H9 (cell line): ENCODE results near the gene PGBD5. TPM values are rescaled to one million over a fixed set of nuclear protein-coding genes. Genes with fewer than 3 reads are reported as not detected.

ENCODE experiments used
- DNase-seq: peaks from one replicate; pipeline ENCODE4 v3.0.0-alpha.2; 2017
- H2AFZ ChIP-seq: one replicate; pipeline ENCODE4 v1.6.1; 2013; ENCODE audit warnings: mild to moderate bottlenecking, low read length, control low read depth, moderate library complexity
- H2AK5ac ChIP-seq: 2 replicates; pipeline ENCODE4 v1.6.1; 2013; ENCODE audit warnings: low read length, control low read depth, mixed read lengths; ENCODE audit not compliant: insufficient read length
- H2BK120ac ChIP-seq: one replicate; pipeline ENCODE4 v1.6.1; 2013; ENCODE audit warnings: low read depth, mild to moderate bottlenecking, low read length, control low read depth, inconsistent platforms; ENCODE audit not compliant: poor library complexity, severe bottlenecking
- H2BK12ac ChIP-seq: 2 replicates; pipeline ENCODE4 v1.6.1; 2013; ENCODE audit warnings: low read length, control low read depth, mixed read lengths, low read depth; ENCODE audit not compliant: insufficient read length
- H2BK15ac ChIP-seq: 2 replicates; pipeline ENCODE4 v1.6.1; 2013; ENCODE audit warnings: low read depth, low read length, control low read depth
- H2BK20ac ChIP-seq: one replicate; pipeline ENCODE4 v1.6.1; 2013; ENCODE audit warnings: low read depth, mild to moderate bottlenecking, low read length, control low read depth, inconsistent platforms; ENCODE audit not compliant: poor library complexity, severe bottlenecking
- H2BK5ac ChIP-seq: 2 replicates; pipeline ENCODE4 v1.6.1; 2013; ENCODE audit warnings: low read length, control low read depth, mixed read lengths; ENCODE audit not compliant: insufficient read length
- H3K14ac ChIP-seq: 2 replicates; pipeline ENCODE4 v1.6.1; 2013; ENCODE audit warnings: low read length, control low read depth; ENCODE audit not compliant: insufficient read depth
- H3K18ac ChIP-seq: 2 replicates; pipeline ENCODE4 v1.6.1; 2013; ENCODE audit warnings: low read depth, mild to moderate bottlenecking, mixed read lengths, low read length, control low read depth; ENCODE audit not compliant: insufficient read length
- H3K23ac ChIP-seq: 2 replicates; pipeline ENCODE4 v1.6.1; 2013; ENCODE audit warnings: low read length, control low read depth, mixed read lengths, low read depth; ENCODE audit not compliant: insufficient read length
- H3K23me2 ChIP-seq: 2 replicates; pipeline ENCODE4 v1.6.1; 2013; ENCODE audit warnings: low read depth, mild to moderate bottlenecking, mixed read lengths, low read length, control low read depth; ENCODE audit not compliant: insufficient read length, poor library complexity, severe bottlenecking
- H3K27ac ChIP-seq: 2 replicates; pipeline ENCODE4 v1.5.1; 2013; ENCODE audit warnings: low read length, control low read depth, mixed read lengths, low read depth; ENCODE audit not compliant: insufficient read length
- H3K27me3 ChIP-seq: 2 replicates; pipeline ENCODE4 v1.6.1; 2013; ENCODE audit warnings: low read length, control low read depth, inconsistent platforms; ENCODE audit not compliant: insufficient read depth
- H3K4ac ChIP-seq: 2 replicates; pipeline ENCODE4 v1.6.1; 2013; ENCODE audit warnings: low read depth, mild to moderate bottlenecking, control low read depth, inconsistent platforms, low read length, moderate library complexity
- H3K4me1 ChIP-seq: 2 replicates; pipeline ENCODE4 v1.6.1; 2013; ENCODE audit warnings: low read length, control low read depth, inconsistent platforms; ENCODE audit not compliant: insufficient read depth
- H3K4me2 ChIP-seq: 2 replicates; pipeline ENCODE4 v1.6.1; 2013; ENCODE audit warnings: low read length, control low read depth, mixed read lengths; ENCODE audit not compliant: insufficient read length, insufficient read depth
- H3K56ac ChIP-seq: 2 replicates; pipeline ENCODE4 v1.6.1; 2013; ENCODE audit warnings: low read depth, mild to moderate bottlenecking, mixed read lengths, low read length, control low read depth; ENCODE audit not compliant: insufficient read length
- H3K79me1 ChIP-seq: 2 replicates; pipeline ENCODE4 v1.6.1; 2013; ENCODE audit warnings: low read depth, mild to moderate bottlenecking, moderate library complexity, low read length, control low read depth, inconsistent platforms; ENCODE audit not compliant: insufficient read depth, poor library complexity, severe bottlenecking
- H3K79me2 ChIP-seq: 2 replicates; pipeline ENCODE4 v1.6.1; 2013; ENCODE audit warnings: low read length, control low read depth, inconsistent platforms; ENCODE audit not compliant: insufficient read depth
- H3K9ac ChIP-seq: 2 replicates; pipeline ENCODE4 v1.6.1; 2013; ENCODE audit warnings: low read length, control low read depth, mixed read lengths; ENCODE audit not compliant: insufficient read length; ENCODE audit errors: extremely low read depth
- H3K9me3 ChIP-seq: one replicate; pipeline ENCODE4 v1.6.1; 2013; ENCODE audit warnings: low read depth, low read length, inconsistent platforms; ENCODE audit not compliant: control insufficient read depth
- H3T11ph ChIP-seq: one replicate; pipeline ENCODE4 v1.6.1; 2013; ENCODE audit warnings: mild to moderate bottlenecking, low read length, control low read depth, inconsistent platforms
- H4K20me1 ChIP-seq: one replicate; pipeline ENCODE4 v1.6.1; 2013; ENCODE audit not compliant: control insufficient read depth, insufficient read length, insufficient read depth
- H4K5ac ChIP-seq: 2 replicates; pipeline ENCODE4 v1.6.1; 2013; ENCODE audit warnings: low read depth, mild to moderate bottlenecking, mixed read lengths, low read length, control low read depth; ENCODE audit not compliant: insufficient read length
- H4K8ac ChIP-seq: replicated peaks from 2 replicates; pipeline ENCODE4 v1.6.1; 2013; ENCODE audit warnings: low read length, control low read depth, mixed read lengths, low read depth; ENCODE audit not compliant: insufficient read length
- H4K91ac ChIP-seq: 2 replicates; pipeline ENCODE4 v1.6.1; 2013; ENCODE audit warnings: low read depth, mild to moderate bottlenecking, moderate library complexity, mixed read lengths, low read length, control low read depth; ENCODE audit not compliant: insufficient read length
- H3K27ac Mint-ChIP-seq, 3 experiments: 2 replicates in 2 of 3; 3 replicates in 1 of 3; pipeline ENCODE4 v1.8.0; 2020 to 2021; ENCODE audit warnings: mixed read lengths in 3 of 3, mild to moderate bottlenecking in 1 of 3, moderate library complexity in 1 of 3
- H3K27me3 Mint-ChIP-seq: 2 replicates; pipeline ENCODE4 v1.8.0; 2021; ENCODE audit warnings: low read depth, mild to moderate bottlenecking, moderate library complexity, mixed read lengths
- H3K36me3 Mint-ChIP-seq, 3 experiments: 2 replicates in 2 of 3; 3 replicates in 1 of 3; pipeline ENCODE4 v1.8.0; 2020 to 2021; ENCODE audit warnings: low read depth in 3 of 3, mixed read lengths in 3 of 3; ENCODE audit not compliant: insufficient read depth in 1 of 3
- H3K4me1 Mint-ChIP-seq, 2 experiments: 2 replicates each; pipeline ENCODE4 v1.8.0; 2020; ENCODE audit warnings: mixed read lengths in 2 of 2
- H3K4me3 Mint-ChIP-seq, 2 experiments: 2 replicates in 1 of 2; 3 replicates in 1 of 2; pipeline ENCODE4 v1.8.0; 2020 to 2021; ENCODE audit warnings: mild to moderate bottlenecking in 2 of 2, mixed read lengths in 2 of 2, moderate library complexity in 1 of 2
- H3K9me3 Mint-ChIP-seq, 2 experiments: 2 replicates in 1 of 2; 3 replicates in 1 of 2; pipeline ENCODE4 v1.8.0; 2020; ENCODE audit warnings: mild to moderate bottlenecking in 2 of 2, mixed read lengths in 2 of 2, moderate library complexity in 1 of 2
- WGBS: extraction: QIAGEN DNeasy Blood & Tissue Kit; methylation state at CpG from one replicate; pipeline ENCODE4 v1.1.7; 2013; ENCODE audit warnings: missing lambda C conversion rate, low lambda C conversion rate, mixed read lengths; ENCODE audit not compliant: insufficient read length; ENCODE audit errors: extremely low coverage; 5-methylcytosine and 5-hydroxymethylcytosine counted together
- total RNA-seq: library from RNA; stranded (reverse); gene quantifications from 2 replicates; pipeline ENCODE4 v1.2.1, GENCODE V29; 2021
- TF ChIP-seq, protein P1 (sequence below): fragments of 200-600 bp; sonication (generic); conservative IDR thresholded peaks from 3 replicates; pipeline ENCODE4 v1.8.0; 2021; ENCODE audit warnings: antibody characterized with exemption, mild to moderate bottlenecking

PGBD5 gene
- total RNA-seq, 1 experiment from 2014 or later, result 19.1 TPM

DNA sequence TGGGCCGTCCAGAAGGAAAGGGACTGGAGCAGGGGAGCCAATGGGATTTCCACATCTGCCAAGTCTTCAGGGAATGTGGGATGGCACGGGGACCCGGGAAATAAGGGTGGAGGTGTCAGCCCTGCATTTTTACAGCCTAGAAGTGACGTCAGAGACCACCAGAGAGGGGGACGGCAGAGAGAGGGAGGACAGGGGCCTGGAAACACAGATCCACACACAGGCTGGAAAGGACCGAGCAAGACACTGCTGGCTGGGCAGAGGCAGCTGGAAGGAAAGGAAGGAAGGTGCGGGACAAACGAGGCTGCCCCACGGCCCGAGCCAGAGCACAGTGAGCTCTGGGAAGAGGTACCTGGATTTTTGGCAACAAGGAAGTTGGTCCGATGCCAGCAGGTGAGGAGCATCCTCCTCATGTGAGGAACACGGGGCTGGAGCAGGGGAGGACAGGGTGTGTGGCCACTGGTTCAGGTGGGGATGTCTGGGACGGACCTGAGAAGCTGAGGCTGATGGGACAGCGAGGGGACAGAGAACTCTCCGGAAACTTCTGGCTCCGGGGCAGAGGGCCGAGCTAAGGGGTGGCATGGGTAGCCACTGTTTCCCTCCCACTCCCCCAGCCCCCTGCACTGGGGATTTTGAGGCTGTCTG lies 138.3 kb downstream of the PGBD5 start:
- peak overlapping the region in 2 of 3 experiments; percentile 20 to 48; a peak in 2 of 7 replicates for H3K27ac Mint-ChIP-seq
- H3K4me3 Mint-ChIP-seq, result no peak overlapping the region

More for the DNA sequence above, 138.3 kb downstream of the PGBD5 start:
- no peaks in the 10 kb centered on the region for H3K27me3 ChIP-seq
- Mint-ChIP-seq H3K4me1 (peaks cover 26 to 33% of the 10 kb centered on the region in 2 experiments), H3K9me3 (no peaks in the 10 kb centered on the region), H3K36me3 (peaks cover 0 to 1% (median 0%) of the 10 kb centered on the region in 3 experiments; a peak in 1 of 7 replicates), H3K27me3 (no peaks in the 10 kb centered on the region; the same call in 1 of the 2 replicates)
- H3K9ac ChIP-seq, result no peak overlapping the region
- no CpG with 5 or more reads among the region's 17 CpGs for WGBS
- H2BK12ac ChIP-seq, result no peak overlapping the region
- no peak overlapping the region for H2AK5ac ChIP-seq
- DNase-seq, result no peak
- no peak overlapping the region for H2BK120ac ChIP-seq
- H4K5ac ChIP-seq, result no peak overlapping the region
- TF ChIP-seq, protein P1, sequence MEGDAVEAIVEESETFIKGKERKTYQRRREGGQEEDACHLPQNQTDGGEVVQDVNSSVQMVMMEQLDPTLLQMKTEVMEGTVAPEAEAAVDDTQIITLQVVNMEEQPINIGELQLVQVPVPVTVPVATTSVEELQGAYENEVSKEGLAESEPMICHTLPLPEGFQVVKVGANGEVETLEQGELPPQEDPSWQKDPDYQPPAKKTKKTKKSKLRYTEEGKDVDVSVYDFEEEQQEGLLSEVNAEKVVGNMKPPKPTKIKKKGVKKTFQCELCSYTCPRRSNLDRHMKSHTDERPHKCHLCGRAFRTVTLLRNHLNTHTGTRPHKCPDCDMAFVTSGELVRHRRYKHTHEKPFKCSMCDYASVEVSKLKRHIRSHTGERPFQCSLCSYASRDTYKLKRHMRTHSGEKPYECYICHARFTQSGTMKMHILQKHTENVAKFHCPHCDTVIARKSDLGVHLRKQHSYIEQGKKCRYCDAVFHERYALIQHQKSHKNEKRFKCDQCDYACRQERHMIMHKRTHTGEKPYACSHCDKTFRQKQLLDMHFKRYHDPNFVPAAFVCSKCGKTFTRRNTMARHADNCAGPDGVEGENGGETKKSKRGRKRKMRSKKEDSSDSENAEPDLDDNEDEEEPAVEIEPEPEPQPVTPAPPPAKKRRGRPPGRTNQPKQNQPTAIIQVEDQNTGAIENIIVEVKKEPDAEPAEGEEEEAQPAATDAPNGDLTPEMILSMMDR, result no peak
- no peaks in the 10 kb centered on the region for H3K9me3 ChIP-seq
- H2AFZ ChIP-seq, result no peak overlapping the region
- H2BK5ac ChIP-seq, result no peak overlapping the region
- H3K4me2 ChIP-seq, result no peak overlapping the region
- H3K79me1 ChIP-seq, result no peaks in the 10 kb centered on the region
- H3T11ph ChIP-seq, result no peak overlapping the region
- H3K23me2 ChIP-seq, result no peaks in the 10 kb centered on the region
- no peak overlapping the region for H3K27ac ChIP-seq
- no peak overlapping the region for H4K8ac ChIP-seq
- H3K79me2 ChIP-seq, result no peaks in the 10 kb centered on the region
- H3K4me1 ChIP-seq, result no peaks in the 10 kb centered on the region
- H3K18ac ChIP-seq, result no peak overlapping the region
- H4K91ac ChIP-seq, result no peak overlapping the region
- no peak overlapping the region for H3K23ac ChIP-seq
- H3K14ac ChIP-seq, result no peak overlapping the region
- no peak overlapping the region for H3K56ac ChIP-seq
- no peaks in the 10 kb centered on the region for H4K20me1 ChIP-seq
- H3K4ac ChIP-seq, result no peak overlapping the region
- H2BK15ac ChIP-seq, result no peak overlapping the region
- no peak overlapping the region for H2BK20ac ChIP-seq
